Hematopoietic multipotent progenitor cell (in vitro differentiated cells): ENCODE results near the gene RAB11A. TPM values are rescaled to one million over a fixed set of nuclear protein-coding genes. Genes with fewer than 3 reads are reported as not detected.

Experiments
- DNase-seq, 3 donors: peaks; one replicate each; pipeline ENCODE4 v3.0.0-alpha.2; 2011 to 2015; ENCODE audit warnings: low read depth in 2 of 3, low spot score in 2 of 3
- total RNA-seq: library from RNA; depleted of rRNA; stranded (reverse); fragments of >200 nt; gene quantifications from one replicate; pipeline ENCODE4 v1.2.3, GENCODE V29; 2012

The RAB11A gene
- 83.7 TPM for total RNA-seq

GRCh38 chr15:65869126-65869953 lies at the start of gene RAB11A:
TSS of gene RAB11A (plus strand) at chr15:65869491. CDS start at chr15:65869586, 95 bp downstream.
- DNase-seq = peak; percentile 94 to 98 (median 98)

GRCh38 chr15:65819563-65819960 lies 49.7 kb upstream of the RAB11A start:
- DNase-seq = peak in 1 of 3 donors; percentile 43

- DNase-seq = no peak
These were observed 48.2 kb upstream of the RAB11A start for GRCh38 chr15:65821070-65821469.

- no peak for DNase-seq
These were observed 47.0 kb upstream of the RAB11A start for GRCh38 chr15:65822316-65822715.

GRCh38 chr15:65824031-65824743 lies 45.1 kb upstream of the RAB11A start:
- DNase-seq = peak in 2 of 3 donors; percentile 48 to 60

GRCh38 chr15:65824941-65825544 lies 44.2 kb upstream of the RAB11A start:
- no peak for DNase-seq

- DNase-seq = no peak
These were observed 42.2 kb upstream of the RAB11A start for GRCh38 chr15:65827065-65827464.

- DNase-seq = no peak
These were observed 40.7 kb upstream of the RAB11A start for GRCh38 chr15:65828585-65828984.

GRCh38 chr15:65829130-65829764 lies 40.0 kb upstream of the RAB11A start:
- DNase-seq = peak in 1 of 3 donors; percentile 53

GRCh38 chr15:65832549-65833364 lies 36.5 kb upstream of the RAB11A start:
- DNase-seq = peak in 2 of 3 donors; percentile 73 to 82

GRCh38 chr15:65833501-65834205 lies 35.6 kb upstream of the RAB11A start:
- DNase-seq = no peak

GRCh38 chr15:65834603-65835282 lies 34.5 kb upstream of the RAB11A start:
- no peak for DNase-seq

- peak in 1 of 3 donors; percentile 41 for DNase-seq
These were observed 33.8 kb upstream of the RAB11A start for GRCh38 chr15:65835447-65835846.

GRCh38 chr15:65836665-65837064 lies 32.6 kb upstream of the RAB11A start:
- no peak for DNase-seq

- no peak for DNase-seq
These were observed 31.7 kb upstream of the RAB11A start for GRCh38 chr15:65837301-65838294.

GRCh38 chr15:65839354-65839901 lies 29.9 kb upstream of the RAB11A start:
- no peak for DNase-seq

GRCh38 chr15:65839985-65840384 lies 29.3 kb upstream of the RAB11A start:
- DNase-seq = no peak
